Gastrocnemius medialis (tissue), 4 donors: ENCODE measurements around the gene ANXA1. TPM values are rescaled to one million over a fixed set of nuclear protein-coding genes. Genes with fewer than 3 reads are reported as not detected.
A peak's percentile ranks its signal among the peaks of the same experiment; 100 is the strongest.

Experiments used
- ATAC-seq, 2 donors: fragments of 150-250 bp; one replicate each; pipeline ENCODE4 v1.9.1; 2016
- DNase-seq, 2 donors: peaks; one replicate each; pipeline ENCODE4 v3.0.0-alpha.2; 2019
- H3K27ac ChIP-seq, 4 donors: fragments of 200-600 bp; sonication (generic); 1 replicate in 1 of 4; 2 replicates in 3 of 4; pipeline ENCODE4 v1.5.1; 2016 to 2018; ENCODE audit warnings: mild to moderate bottlenecking in 2 of 4, moderate library complexity in 1 of 4
- H3K27me3 ChIP-seq, 3 donors: fragments of 200-600 bp; sonication (generic) in 2 of 3; 1 replicate in 1 of 3; 2 replicates in 2 of 3; pipeline versions ENCODE4 v1.5.1 to v1.6.0; 2016 to 2019; ENCODE audit warnings: mild to moderate bottlenecking in 1 of 3, moderate library complexity in 1 of 3
- H3K36me3 ChIP-seq, 2 donors: fragments of 200-600 bp; sonication (generic) in 1 of 2; one replicate each; pipeline ENCODE4 v1.5.1; 2017 to 2018
- H3K4me1 ChIP-seq, 2 donors: fragments of 200-600 bp; sonication (generic) in 1 of 2; one replicate each; pipeline ENCODE4 v1.5.1; 2016 to 2017; ENCODE audit warnings: mild to moderate bottlenecking in 2 of 2
- H3K4me3 ChIP-seq, 4 donors: fragments of 200-600 bp; sonication (generic) in 3 of 4; 1 replicate in 1 of 4; 2 replicates in 3 of 4; pipeline ENCODE4 v1.5.1; 2016 to 2019; ENCODE audit warnings: mild to moderate bottlenecking in 2 of 4
- H3K9me3 ChIP-seq, 3 donors: fragments of 200-600 bp; sonication (generic) in 2 of 3; 1 replicate in 1 of 3; 2 replicates in 2 of 3; pipeline ENCODE4 v1.5.1; 2016 to 2019
- CTCF ChIP-seq, 5 experiments: fragments of 450-650 bp in 3 of 5; fragments of 200-600 bp in 2 of 5; sonication (generic) in 2 of 5; IDR thresholded peaks in 4 of 5; conservative IDR thresholded peaks in 1 of 5; 1 replicate in 4 of 5; 2 replicates in 1 of 5; pipeline ENCODE4 v1.5.1; 2016 to 2019; ENCODE audit warnings: antibody characterized with exemption in 5 of 5, mild to moderate bottlenecking in 3 of 5, moderate library complexity in 3 of 5
- POLR2A ChIP-seq, 2 donors: fragments of 450-650 bp; IDR thresholded peaks; one replicate each; pipeline ENCODE4 v1.6.1; 2017; ENCODE audit warnings: antibody characterized with exemption in 2 of 2, mild to moderate bottlenecking in 2 of 2, moderate library complexity in 2 of 2
- in situ Hi-C, 4 donors: fragments of 200-750 bp; cut with MboI; loops; one replicate each; pipeline versions ENCODE4 v1.15.0 to v1.8.0; 2017; ENCODE audit warnings: low sequenced_read_pairs in 4 of 4
- intact Hi-C: fragments of 100-400 bp; cut with DNase I; formaldehyde crosslinking; loops from one replicate; pipeline ENCODE4 v1.15.1; 2023; ENCODE audit warnings: low total_unique reads
- total RNA-seq, 4 donors: library from RNA; depleted of rRNA; stranded (reverse); fragments of >200 nt; gene quantifications; one replicate each; pipeline versions ENCODE4 v1.1.0 to v1.2.3, GENCODE V29; 2016

Gene ANXA1
- total RNA-seq, 4 donors from 2014 or later, result 22.2 to 41.7 (median 31.1) TPM

- TF ChIP-seq POLR2A (IDR thresholded peaks at IDR 0.05), result no peak
- TF ChIP-seq CTCF (IDR thresholded peaks at IDR 0.05 in 4 of 5, conservative IDR thresholded peaks at IDR 0.05 in 1 of 5), result no peak
- H3K27me3 ChIP-seq, result no peaks in the 10 kb centered on the region
These were observed 4.6 kb downstream of the ANXA1 start for GRCh38 chr9:73155968-73156864.

GRCh38 chr9:73156865-73157187 lies 5.2 kb downstream of the ANXA1 start:
- in situ Hi-C loops, result no loop called here
- Histone ChIP-seq H3K36me3 (peaks cover 0 to 8% of the 10 kb centered on the region in 2 donors), H3K4me3 (no peak overlapping the region), H3K4me1 (peaks cover 7 to 9% of the 10 kb centered on the region in 2 donors), H3K9me3 (no peaks in the 10 kb centered on the region), H3K27ac (no peak overlapping the region), H3K27me3 (no peaks in the 10 kb centered on the region)
- intact Hi-C loops, result no loop called here
- DNase-seq, result no peak
- TF ChIP-seq POLR2A (IDR thresholded peaks at IDR 0.05), result no peak
- TF ChIP-seq CTCF (IDR thresholded peaks at IDR 0.05 in 4 of 5, conservative IDR thresholded peaks at IDR 0.05 in 1 of 5), result no peak
- no peak for ATAC-seq

More at GRCh38 chr9:73155968-73156864, 4.6 kb downstream of the ANXA1 start:
- no peaks in the 10 kb centered on the region for H3K9me3 ChIP-seq
- no peak overlapping the region for H3K4me3 ChIP-seq
- intact Hi-C loops (no loop called here), in situ Hi-C loops (no loop called here)
- H3K4me1 ChIP-seq, result peaks cover 9 to 10% of the 10 kb centered on the region in 2 donors
- H3K36me3 ChIP-seq, result peaks cover 0 to 2% of the 10 kb centered on the region in 2 donors
- DNase-seq (no peak), ATAC-seq (no peak)
- H3K27ac ChIP-seq, result no peak overlapping the region

- TF ChIP-seq CTCF (IDR thresholded peaks at IDR 0.05 in 4 of 5, conservative IDR thresholded peaks at IDR 0.05 in 1 of 5), result no peak
- TF ChIP-seq POLR2A (IDR thresholded peaks at IDR 0.05), result no peak
- Histone ChIP-seq H3K4me1 (peaks cover 7 to 9% of the 10 kb centered on the region in 2 donors), H3K27ac (peak overlapping the region in 2 of 4 donors; percentile 11 to 15), H3K9me3 (no peaks in the 10 kb centered on the region), H3K4me3 (no peak overlapping the region), H3K36me3 (peaks cover 0 to 12% of the 10 kb centered on the region in 2 donors), H3K27me3 (no peaks in the 10 kb centered on the region)
- in situ Hi-C loops (no loop called here), intact Hi-C loops (no loop called here)
- ATAC-seq (no peak), DNase-seq (no peak)
These were observed 6.1 kb downstream of the ANXA1 start for GRCh38 chr9:73157811-73158210.

DNA sequence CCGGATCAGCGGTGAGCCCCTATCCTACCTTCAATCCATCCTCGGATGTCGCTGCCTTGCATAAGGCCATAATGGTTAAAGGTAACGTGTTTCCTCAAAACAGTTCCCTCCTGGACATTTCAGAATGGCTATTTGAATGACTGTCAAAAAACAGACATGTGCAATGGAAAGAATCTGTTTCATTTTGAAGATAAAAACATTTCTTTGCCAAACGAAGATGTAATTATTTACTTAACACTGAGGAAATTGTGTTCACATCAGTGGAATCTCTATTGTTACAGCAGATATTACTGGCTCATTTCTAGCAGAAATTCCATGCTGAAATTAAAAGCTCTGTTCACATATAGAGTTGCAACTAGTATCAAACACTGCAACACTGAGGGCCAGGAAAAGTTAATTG lies 7.1 kb downstream of the ANXA1 start:
- intact Hi-C loops (no loop called here), in situ Hi-C loops (no loop called here)
- TF ChIP-seq POLR2A (IDR thresholded peaks at IDR 0.05), result no peak
- TF ChIP-seq CTCF (IDR thresholded peaks at IDR 0.05 in 4 of 5, conservative IDR thresholded peaks at IDR 0.05 in 1 of 5), result no peak
- Histone ChIP-seq H3K4me3 (no peak overlapping the region), H3K27me3 (no peaks in the 10 kb centered on the region), H3K36me3 (peaks cover 0 to 18% of the 10 kb centered on the region in 2 donors), H3K27ac (no peak overlapping the region), H3K9me3 (no peaks in the 10 kb centered on the region), H3K4me1 (peaks cover 7 to 9% of the 10 kb centered on the region in 2 donors)
- no peak for ATAC-seq
- DNase-seq, result no peak
